ENCODE results near the gene CNTN5. TPM values are rescaled to one million over a fixed set of nuclear protein-coding genes. Genes with fewer than 3 reads are reported as not detected.

Gene CNTN5
- total RNA-seq, 1 experiment from 2014 or later, result not detected

DNA sequence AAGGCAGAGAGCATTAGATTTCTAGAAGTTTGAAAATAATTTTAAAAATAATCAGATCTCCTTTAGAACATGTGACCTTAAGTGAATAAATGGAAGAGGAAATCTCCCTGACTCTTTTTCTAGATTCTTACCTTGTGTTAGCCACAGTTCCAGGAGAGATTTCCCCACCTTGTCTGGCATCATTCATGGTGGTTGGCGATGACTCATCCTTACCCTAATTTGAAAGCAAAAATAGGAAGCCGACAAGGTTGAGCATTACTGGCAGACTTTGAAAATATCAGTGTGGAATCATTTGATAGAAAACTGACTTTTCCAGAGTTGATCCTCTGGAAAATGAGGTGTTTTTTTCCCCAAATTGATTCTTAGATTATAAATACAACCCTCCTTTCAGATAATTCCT, 48.1 kb downstream of the CNTN5 start:
- TF ChIP-seq, protein P1, sequence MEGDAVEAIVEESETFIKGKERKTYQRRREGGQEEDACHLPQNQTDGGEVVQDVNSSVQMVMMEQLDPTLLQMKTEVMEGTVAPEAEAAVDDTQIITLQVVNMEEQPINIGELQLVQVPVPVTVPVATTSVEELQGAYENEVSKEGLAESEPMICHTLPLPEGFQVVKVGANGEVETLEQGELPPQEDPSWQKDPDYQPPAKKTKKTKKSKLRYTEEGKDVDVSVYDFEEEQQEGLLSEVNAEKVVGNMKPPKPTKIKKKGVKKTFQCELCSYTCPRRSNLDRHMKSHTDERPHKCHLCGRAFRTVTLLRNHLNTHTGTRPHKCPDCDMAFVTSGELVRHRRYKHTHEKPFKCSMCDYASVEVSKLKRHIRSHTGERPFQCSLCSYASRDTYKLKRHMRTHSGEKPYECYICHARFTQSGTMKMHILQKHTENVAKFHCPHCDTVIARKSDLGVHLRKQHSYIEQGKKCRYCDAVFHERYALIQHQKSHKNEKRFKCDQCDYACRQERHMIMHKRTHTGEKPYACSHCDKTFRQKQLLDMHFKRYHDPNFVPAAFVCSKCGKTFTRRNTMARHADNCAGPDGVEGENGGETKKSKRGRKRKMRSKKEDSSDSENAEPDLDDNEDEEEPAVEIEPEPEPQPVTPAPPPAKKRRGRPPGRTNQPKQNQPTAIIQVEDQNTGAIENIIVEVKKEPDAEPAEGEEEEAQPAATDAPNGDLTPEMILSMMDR (conservative IDR thresholded peaks at IDR 0.05), result no peak
- Histone ChIP-seq H2BK120ac (ENCODE audit: low read depth, low read length, poor library complexity, severe bottlenecking) (no peak overlapping the region), H4K91ac (ENCODE audit: insufficient read length, low read depth, low read length) (no peak overlapping the region), H3K23me2 (ENCODE audit: insufficient read length, low read depth, low read length, poor library complexity, severe bottlenecking) (no peaks in the 10 kb centered on the region), H4K5ac (ENCODE audit: insufficient read length, low read depth, low read length) (no peak overlapping the region), H3K79me1 (ENCODE audit: insufficient read depth, low read depth, low read length, poor library complexity, severe bottlenecking) (no peaks in the 10 kb centered on the region), H3K9me3 (ENCODE audit: control insufficient read depth, low read depth, low read length) (no peaks in the 10 kb centered on the region), H3K23ac (ENCODE audit: insufficient read length, low read depth, low read length) (no peak overlapping the region), H3K27ac (ENCODE audit: insufficient read length, low read depth, low read length) (no peak overlapping the region), H2BK12ac (ENCODE audit: insufficient read length, low read depth, low read length) (no peak overlapping the region), H3K4me1 (ENCODE audit: insufficient read depth, low read length) (peaks cover 4% of the 10 kb centered on the region; the same call in 1 of the 2 replicates), H3T11ph (ENCODE audit: low read length) (no peak overlapping the region), H3K79me2 (ENCODE audit: insufficient read depth, low read length) (no peaks in the 10 kb centered on the region), H3K27me3 (ENCODE audit: insufficient read depth, low read length) (no peaks in the 10 kb centered on the region), H3K9ac (ENCODE audit: extremely low read depth, insufficient read length, low read length) (no peak overlapping the region), H4K20me1 (ENCODE audit: control insufficient read depth, insufficient read depth, insufficient read length) (no peaks in the 10 kb centered on the region), H3K4ac (ENCODE audit: low read depth, low read length) (no peak overlapping the region), H3K18ac (ENCODE audit: insufficient read length, low read depth, low read length) (no peak overlapping the region), H2BK15ac (ENCODE audit: low read depth, low read length) (no peak overlapping the region), H3K14ac (ENCODE audit: insufficient read depth, low read length) (no peak overlapping the region), H2AK5ac (ENCODE audit: insufficient read length, low read length) (no peak overlapping the region), H2AFZ (ENCODE audit: low read length) (no peak overlapping the region), H3K56ac (ENCODE audit: insufficient read length, low read depth, low read length) (no peak overlapping the region), H3K4me2 (ENCODE audit: insufficient read depth, insufficient read length, low read length) (no peak overlapping the region), H2BK5ac (ENCODE audit: insufficient read length, low read length) (no peak overlapping the region), H2BK20ac (ENCODE audit: low read depth, low read length, poor library complexity, severe bottlenecking) (no peak overlapping the region), H4K8ac (replicated peaks; ENCODE audit: insufficient read length, low read depth, low read length) (no peak overlapping the region)
- H3K9me3 Mint-ChIP-seq, result no peaks in the 10 kb centered on the region; a peak in 1 of 5 replicates
- H3K4me3 Mint-ChIP-seq, result no peak overlapping the region
- peaks cover 15 to 18% of the 10 kb centered on the region in 2 experiments for H3K4me1 Mint-ChIP-seq
- no peak overlapping the region; a peak in 1 of 7 replicates for H3K27ac Mint-ChIP-seq
- no peaks in the 10 kb centered on the region for H3K27me3 Mint-ChIP-seq (ENCODE audit: low read depth)
- no CpG with 5 or more reads among the region's 2 CpGs for WGBS (ENCODE audit: extremely low coverage, insufficient read length, low lambda C conversion rate)
- H3K36me3 Mint-ChIP-seq (ENCODE audit: insufficient read depth in 1 of 3, low read depth in 3 of 3), result no peaks in the 10 kb centered on the region
- DNase-seq, result no peak
